ENCODE results near the gene OR2A1.
"Not testable (repeated sequence)": the region's sequence is repeated elsewhere in the genome, so short reads cannot be mapped to it uniquely, and the experiment has no call there.

OR2A1 gene

GRCh38 chr7:144330044-144330443 lies 17.8 kb downstream of the OR2A1 start:
- DNase-seq = not testable (repeated sequence)

GRCh38 chr7:144331221-144331995 lies 19.2 kb downstream of the OR2A1 start:
- not testable (repeated sequence) for DNase-seq

- DNase-seq = not testable (repeated sequence)
Observed at GRCh38 chr7:144331996-144332288, 19.7 kb downstream of the OR2A1 start.

GRCh38 chr7:144348625-144349024 lies 36.4 kb downstream of the OR2A1 start:
- not testable (repeated sequence) for DNase-seq

GRCh38 chr7:144351667-144352066 lies 39.4 kb downstream of the OR2A1 start:
- DNase-seq = not testable (repeated sequence)

GRCh38 chr7:144355176-144355822 lies 43.1 kb downstream of the OR2A1 start, which contains the start of gene ARHGEF5:
Gene ARHGEF5, plus strand, starts transcription at chr7:144355402. Its CDS starts 7,268 bp downstream, at chr7:144362670.
- not testable (repeated sequence) for DNase-seq

- not testable (repeated sequence) for DNase-seq
Observed at GRCh38 chr7:144356185-144356584, 44.0 kb downstream of the OR2A1 start.

- DNase-seq = not testable (repeated sequence)
Observed at GRCh38 chr7:144356860-144357259, 44.6 kb downstream of the OR2A1 start.

- not testable (repeated sequence) for DNase-seq
Observed at GRCh38 chr7:144362061-144362460, 49.8 kb downstream of the OR2A1 start.

- not testable (repeated sequence) for DNase-seq
Observed at GRCh38 chr7:144365523-144365922, 53.3 kb downstream of the OR2A1 start.

GRCh38 chr7:144367250-144367649 lies 55.0 kb downstream of the OR2A1 start:
- DNase-seq = not testable (repeated sequence)

GRCh38 chr7:144369221-144369620 lies 57.0 kb downstream of the OR2A1 start:
- not testable (repeated sequence) for DNase-seq

Data from eye (tissue), 1 donor.